ENCODE data around the gene RCL1.

The RCL1 gene

DNA sequence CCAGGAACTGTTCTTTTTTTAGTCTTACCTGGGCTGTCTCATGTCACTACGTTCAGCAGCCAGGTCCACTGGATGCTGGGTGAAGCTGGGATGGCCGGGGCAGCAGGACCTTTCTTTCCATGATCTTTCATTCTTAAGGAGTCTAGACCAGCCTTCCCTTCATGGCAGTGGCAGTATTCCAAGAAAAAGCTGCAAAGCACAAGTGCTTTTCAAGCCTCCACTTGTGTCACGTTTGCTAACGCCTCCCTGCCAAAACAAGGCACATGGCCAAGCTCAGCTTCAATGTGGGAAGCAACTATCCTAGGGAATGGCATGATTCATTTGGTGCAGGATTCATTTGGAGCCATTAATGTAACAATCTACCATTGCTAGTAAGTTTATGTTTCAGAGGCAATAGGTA is 94.8 kb downstream of the RCL1 start:
- Histone ChIP-seq H3K27me3 (no peaks in the 10 kb centered on the region), H3K4me3 (no peak overlapping the region), H3K36me3 (peaks cover 0 to 8% (median 6%) of the 10 kb centered on the region in 3 donors), H3K4me1 (peaks cover 0 to 65% (median 14%) of the 10 kb centered on the region in 4 donors), H3K27ac (peak overlapping the region; percentile 61 to 70), H3K9me3 (no peaks in the 10 kb centered on the region)
- DNase-seq, result peak; percentile 59 to 90
- TF ChIP-seq, protein P1, sequence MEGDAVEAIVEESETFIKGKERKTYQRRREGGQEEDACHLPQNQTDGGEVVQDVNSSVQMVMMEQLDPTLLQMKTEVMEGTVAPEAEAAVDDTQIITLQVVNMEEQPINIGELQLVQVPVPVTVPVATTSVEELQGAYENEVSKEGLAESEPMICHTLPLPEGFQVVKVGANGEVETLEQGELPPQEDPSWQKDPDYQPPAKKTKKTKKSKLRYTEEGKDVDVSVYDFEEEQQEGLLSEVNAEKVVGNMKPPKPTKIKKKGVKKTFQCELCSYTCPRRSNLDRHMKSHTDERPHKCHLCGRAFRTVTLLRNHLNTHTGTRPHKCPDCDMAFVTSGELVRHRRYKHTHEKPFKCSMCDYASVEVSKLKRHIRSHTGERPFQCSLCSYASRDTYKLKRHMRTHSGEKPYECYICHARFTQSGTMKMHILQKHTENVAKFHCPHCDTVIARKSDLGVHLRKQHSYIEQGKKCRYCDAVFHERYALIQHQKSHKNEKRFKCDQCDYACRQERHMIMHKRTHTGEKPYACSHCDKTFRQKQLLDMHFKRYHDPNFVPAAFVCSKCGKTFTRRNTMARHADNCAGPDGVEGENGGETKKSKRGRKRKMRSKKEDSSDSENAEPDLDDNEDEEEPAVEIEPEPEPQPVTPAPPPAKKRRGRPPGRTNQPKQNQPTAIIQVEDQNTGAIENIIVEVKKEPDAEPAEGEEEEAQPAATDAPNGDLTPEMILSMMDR (IDR thresholded peaks at IDR 0.05), result no peak
- intact Hi-C loops (cut with DNase I; ENCODE audit: low total_unique reads), result no loop called here

DNA sequence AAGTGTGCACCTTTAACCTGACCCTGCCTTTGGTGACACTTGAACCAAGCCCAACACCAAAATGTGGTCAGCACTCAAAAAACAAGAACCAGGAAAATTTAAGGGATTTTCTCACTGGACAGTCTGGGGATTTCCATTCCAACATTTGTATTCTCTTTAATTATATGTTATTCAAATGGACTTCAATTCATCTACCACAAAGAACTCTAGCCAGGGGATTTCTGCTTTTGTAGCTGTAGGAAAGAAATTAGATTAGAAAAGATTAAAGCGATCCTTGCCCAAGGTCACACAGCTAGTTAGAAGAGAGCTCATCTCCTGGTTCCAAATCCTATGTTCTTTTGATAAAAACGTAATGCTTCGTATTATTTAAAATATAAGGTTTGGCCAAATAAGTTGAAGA is 97.5 kb downstream of the RCL1 start:
- intact Hi-C loops (cut with DNase I; ENCODE audit: low total_unique reads), result no loop called here
- Histone ChIP-seq H3K27ac (peak overlapping the region; percentile 61 to 70), H3K4me3 (no peak overlapping the region), H3K9me3 (no peaks in the 10 kb centered on the region), H3K4me1 (peaks cover 0 to 55% (median 14%) of the 10 kb centered on the region in 4 donors), H3K27me3 (no peaks in the 10 kb centered on the region), H3K36me3 (no peaks in the 10 kb centered on the region)
- DNase-seq, result no peak
- TF ChIP-seq, protein P1 (IDR thresholded peaks at IDR 0.05), result no peak

DNA sequence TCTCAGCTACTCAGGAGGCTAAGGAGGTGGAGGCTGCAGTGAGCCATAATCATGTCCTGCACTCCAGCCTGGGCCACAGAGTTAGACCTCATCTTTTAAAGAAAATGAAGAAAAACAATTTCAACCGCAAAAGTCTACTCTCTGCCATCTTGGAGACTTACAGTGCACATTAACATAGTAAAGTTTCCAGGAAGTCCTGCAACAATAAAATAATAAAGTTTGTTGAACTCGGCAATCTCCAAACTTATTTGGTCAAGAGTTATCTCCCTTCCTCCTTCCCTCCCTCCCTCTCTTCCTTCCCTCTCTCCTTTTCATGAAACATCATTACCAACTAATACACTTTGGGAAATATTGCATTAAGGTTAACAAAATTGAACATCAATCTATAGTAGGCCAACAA is 98.2 kb downstream of the RCL1 start:
- intact Hi-C loops (cut with DNase I; ENCODE audit: low total_unique reads), result no loop called here
- DNase-seq, result no peak
- Histone ChIP-seq H3K4me3 (no peak overlapping the region), H3K4me1 (peaks cover 0 to 55% (median 14%) of the 10 kb centered on the region in 4 donors), H3K27me3 (no peaks in the 10 kb centered on the region), H3K27ac (peak overlapping the region; percentile 61 to 70), H3K9me3 (no peaks in the 10 kb centered on the region), H3K36me3 (no peaks in the 10 kb centered on the region)
- TF ChIP-seq, protein P1 (IDR thresholded peaks at IDR 0.05), result no peak

DNA sequence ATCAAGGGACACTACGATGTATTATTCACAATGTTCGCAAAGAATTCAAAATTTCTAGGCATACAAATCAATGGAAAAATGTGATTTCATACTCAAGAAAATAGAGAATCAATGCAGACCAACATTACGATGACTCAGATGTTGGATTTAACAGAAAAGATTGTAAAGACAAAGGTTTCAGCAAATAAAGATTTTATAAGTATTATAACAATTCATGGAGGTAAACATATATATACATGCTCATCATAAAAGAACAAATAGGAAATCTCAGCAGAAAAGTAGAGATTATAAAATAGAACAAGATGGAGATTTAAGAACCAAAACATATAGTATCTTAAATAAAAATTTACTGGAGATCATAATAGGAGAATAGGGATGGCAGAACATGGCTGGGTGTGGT is 98.9 kb downstream of the RCL1 start:
- DNase-seq, result no peak

DNA sequence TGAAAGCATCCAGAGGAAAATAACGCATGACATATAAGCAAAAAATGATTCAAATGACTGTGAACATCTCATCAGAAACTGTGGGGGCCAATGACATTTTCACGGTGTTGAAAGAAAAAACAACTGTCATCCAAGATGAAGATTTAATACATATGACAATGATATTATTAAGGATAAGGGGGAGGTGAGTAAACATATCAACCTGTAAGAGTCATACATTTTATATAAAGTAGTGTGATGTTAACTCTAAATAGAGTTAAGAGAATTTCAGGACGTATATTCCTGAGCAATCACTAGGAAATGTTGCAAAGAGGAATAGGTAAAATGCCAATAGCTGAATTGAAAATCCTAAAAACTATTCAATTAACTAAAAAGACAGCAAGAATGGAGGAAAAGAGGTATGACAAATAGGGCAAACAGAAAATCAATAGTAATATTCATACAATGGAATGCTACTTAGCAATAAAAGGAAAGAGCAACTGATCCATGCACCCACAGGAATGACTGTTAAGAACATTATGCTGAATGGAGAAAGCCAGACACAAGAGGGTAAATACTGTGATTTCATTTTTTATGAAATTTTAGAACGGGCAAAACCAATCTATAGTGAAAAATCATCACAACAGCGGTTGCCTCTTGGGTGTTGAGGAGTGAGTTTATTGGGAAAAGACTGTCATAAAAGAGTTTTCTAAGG is 99.9 kb downstream of the RCL1 start:
- no peaks in the 10 kb centered on the region for H3K27me3 ChIP-seq
- peaks cover 0 to 38% (median 8%) of the 10 kb centered on the region in 4 donors for H3K4me1 ChIP-seq
- no peak overlapping the region for H3K27ac ChIP-seq
- H3K9me3 ChIP-seq, result peaks cover 0 to 4% (median 0%) of the 10 kb centered on the region in 3 donors
- TF ChIP-seq, protein P1 (IDR thresholded peaks at IDR 0.05), result no peak
- H3K4me3 ChIP-seq, result no peak overlapping the region
- intact Hi-C loops (cut with DNase I; ENCODE audit: low total_unique reads), result no loop called here
- DNase-seq, result no peak
- H3K36me3 ChIP-seq, result no peaks in the 10 kb centered on the region

More for the DNA sequence above, 98.9 kb downstream of the RCL1 start:
- Histone ChIP-seq H3K36me3 (no peaks in the 10 kb centered on the region), H3K4me3 (no peak overlapping the region), H3K27me3 (no peaks in the 10 kb centered on the region), H3K9me3 (peaks cover 0 to 4% (median 0%) of the 10 kb centered on the region in 3 donors), H3K27ac (peak overlapping the region in 1 of 2 donors; percentile 70), H3K4me1 (peaks cover 0 to 48% (median 14%) of the 10 kb centered on the region in 4 donors)
- intact Hi-C loops (cut with DNase I; ENCODE audit: low total_unique reads), result no loop called here
- TF ChIP-seq, protein P1 (IDR thresholded peaks at IDR 0.05), result no peak
